H1 (cell line): ENCODE data around the gene SSU72. TPM values are rescaled to one million over a fixed set of nuclear protein-coding genes. Genes with fewer than 3 reads are reported as not detected.

Source experiments
- CTCF ChIA-PET: fragments of 300-600 bp; sonication (Branson Sonifier 250); formaldehyde crosslinking; loops from one replicate; lab custom pipeline; 2021; ENCODE audit not compliant: partially characterized antibody; lab: Charles Lee
- POLR2A ChIA-PET: fragments of 300-600 bp; sonication (Branson Sonifier 250); formaldehyde crosslinking; loops from one replicate; lab custom pipeline; 2021; ENCODE audit warnings: inconsistent platforms; ENCODE audit not compliant: partially characterized antibody; lab: Charles Lee
- DNase-seq, 2 experiments: peaks; one replicate each; pipeline versions ENCODE4 v3.0.0 to v3.0.0-alpha.2; 2010 to 2022; ENCODE audit warnings: low spot score in 2 of 2, low read depth in 1 of 2, mixed read lengths in 1 of 2
- FAIRE-seq: peaks from 2 replicates; lab custom pipeline; 2011; peaks lifted over from hg19 to GRCh38; lab: Jason Lieb, UNC
- H2AFZ ChIP-seq: 2 replicates; pipeline ENCODE4 v1.8.1; 2012; ENCODE audit warnings: low read length, inconsistent platforms
- H2AK5ac ChIP-seq: 2 replicates; pipeline ENCODE4 v1.6.1; 2013; ENCODE audit warnings: low read depth, low read length
- H2BK120ac ChIP-seq: replicated peaks from 2 replicates; pipeline ENCODE3; 2013; ENCODE audit warnings: low read depth, low read length, inconsistent platforms
- H2BK12ac ChIP-seq: 2 replicates; pipeline ENCODE4 v1.6.1; 2013; ENCODE audit warnings: low read depth, low read length
- H2BK15ac ChIP-seq: 2 replicates; pipeline ENCODE4 v1.6.1; 2013; ENCODE audit warnings: low read length
- H2BK20ac ChIP-seq: 2 replicates; pipeline ENCODE4 v1.6.1; 2013; ENCODE audit warnings: low read length
- H2BK5ac ChIP-seq: 2 replicates; pipeline ENCODE4 v1.6.1; 2013; ENCODE audit warnings: low read depth, low read length
- H3K14ac ChIP-seq: 2 replicates; pipeline ENCODE4 v1.6.1; 2013; ENCODE audit warnings: inconsistent platforms; ENCODE audit not compliant: insufficient read length
- H3K18ac ChIP-seq: 2 replicates; pipeline ENCODE4 v1.6.1; 2013; ENCODE audit warnings: low read length; ENCODE audit errors: extremely low read depth
- H3K23ac ChIP-seq: 2 replicates; pipeline ENCODE4 v1.6.1; 2013; ENCODE audit warnings: inconsistent platforms; ENCODE audit not compliant: insufficient read length
- H3K23me2 ChIP-seq: 2 replicates; pipeline ENCODE4 v1.6.1; 2013; ENCODE audit warnings: low read depth, low read length
- H3K27ac ChIP-seq: 2 replicates; pipeline ENCODE4 v1.6.1; 2011; ENCODE audit warnings: low read depth, low read length, inconsistent platforms
- H3K27me3 ChIP-seq, 4 experiments: replicated peaks in 1 of 4; 1 replicate in 1 of 4; 2 replicates in 3 of 4; pipeline versions ENCODE4 v1.6.1 to v1.8.1; 2011 to 2013; ENCODE audit warnings: low read length in 3 of 4, mild to moderate bottlenecking in 3 of 4, inconsistent platforms in 2 of 4, mixed read lengths in 2 of 4, moderate library complexity in 1 of 4; ENCODE audit not compliant: control insufficient read depth in 3 of 4, insufficient read depth in 3 of 4; ENCODE audit errors: extremely low read depth in 1 of 4
- H3K36me3 ChIP-seq, 4 experiments: 2 replicates each; pipeline versions ENCODE4 v1.6.1 to v1.8.1; 2011 to 2013; ENCODE audit warnings: mild to moderate bottlenecking in 4 of 4, low read length in 3 of 4, moderate library complexity in 2 of 4, control low read depth in 1 of 4, inconsistent platforms in 1 of 4; ENCODE audit not compliant: insufficient read depth in 4 of 4, control insufficient read depth in 2 of 4
- H3K4ac ChIP-seq: replicated peaks from 2 replicates; pipeline ENCODE3; 2013; ENCODE audit warnings: low read length, low read depth, mixed read lengths, inconsistent platforms; ENCODE audit not compliant: insufficient read length
- H3K4me1 ChIP-seq, 4 experiments: replicated peaks in 1 of 4; 1 replicate in 1 of 4; 2 replicates in 3 of 4; pipeline versions ENCODE4 v1.6.1 to v1.8.1; 2011 to 2013; ENCODE audit warnings: low read length in 3 of 4, inconsistent platforms in 2 of 4, mixed read lengths in 1 of 4; ENCODE audit not compliant: insufficient read depth in 4 of 4, control insufficient read depth in 3 of 4
- H3K4me2 ChIP-seq, 2 experiments: 2 replicates each; pipeline versions ENCODE4 v1.6.1 to v1.8.1; 2011 to 2013; ENCODE audit warnings: low read depth in 2 of 2, low read length in 2 of 2, control low read depth in 1 of 2, inconsistent platforms in 1 of 2, mild to moderate bottlenecking in 1 of 2; ENCODE audit not compliant: insufficient read depth in 1 of 2
- H3K4me3 ChIP-seq, 4 experiments: fragments of 200-600, 300-600 bp in 1 of 4; sonication (generic), shearing (Covaris generic), sonication (Bioruptor Twin) in 1 of 4; 2 replicates each; pipeline versions ENCODE4 v1.5.1 to v1.8.1; 2011 to 2016; ENCODE audit warnings: low read length in 4 of 4, low read depth in 3 of 4, control low read depth in 2 of 4, inconsistent platforms in 2 of 4, mild to moderate bottlenecking in 2 of 4, mixed read lengths in 1 of 4, moderate library complexity in 1 of 4; ENCODE audit not compliant: insufficient read depth in 2 of 4; ENCODE audit errors: extremely low read depth in 1 of 4
- H3K56ac ChIP-seq: replicated peaks from 2 replicates; pipeline ENCODE3; 2013; ENCODE audit warnings: low read depth, mild to moderate bottlenecking, mixed read lengths, low read length, inconsistent platforms; ENCODE audit not compliant: insufficient read length
- H3K79me1 ChIP-seq: 2 replicates; pipeline ENCODE4 v1.6.1; 2013; ENCODE audit warnings: low read depth, low read length, control low read depth
- H3K79me2 ChIP-seq, 2 experiments: 2 replicates each; pipeline versions ENCODE4 v1.6.1 to v1.8.1; 2012 to 2013; ENCODE audit warnings: low read length in 2 of 2, mild to moderate bottlenecking in 2 of 2, inconsistent platforms in 1 of 2; ENCODE audit not compliant: insufficient read depth in 2 of 2, control insufficient read depth in 1 of 2
- H3K9ac ChIP-seq, 4 experiments: replicated peaks in 1 of 4; 1 replicate in 1 of 4; 2 replicates in 3 of 4; pipeline versions ENCODE4 v1.6.1 to v1.8.1; 2011 to 2013; ENCODE audit warnings: low read depth in 3 of 4, low read length in 3 of 4, control low read depth in 2 of 4, mild to moderate bottlenecking in 2 of 4, moderate library complexity in 2 of 4, inconsistent platforms in 1 of 4; ENCODE audit errors: extremely low read depth in 1 of 4
- H3K9me3 ChIP-seq, 2 experiments: 2 replicates each; pipeline versions ENCODE4 v1.6.1 to v1.8.1; 2012 to 2013; ENCODE audit warnings: mild to moderate bottlenecking in 2 of 2, moderate library complexity in 2 of 2, control low read depth in 1 of 2, inconsistent platforms in 1 of 2, low read depth in 1 of 2, low read length in 1 of 2, mixed read lengths in 1 of 2; ENCODE audit not compliant: insufficient read depth in 2 of 2
- H4K20me1 ChIP-seq, 2 experiments: replicated peaks in 1 of 2; 2 replicates each; pipeline versions ENCODE3 to v1.8.1; 2011 to 2013; ENCODE audit warnings: inconsistent platforms in 2 of 2, low read length in 2 of 2, mild to moderate bottlenecking in 1 of 2; ENCODE audit not compliant: insufficient read depth in 2 of 2, control insufficient read depth in 1 of 2
- H4K5ac ChIP-seq: 2 replicates; pipeline ENCODE4 v1.6.1; 2013; ENCODE audit warnings: low read length, low read depth, mixed read lengths, inconsistent platforms; ENCODE audit not compliant: insufficient read length
- H4K8ac ChIP-seq: 2 replicates; pipeline ENCODE4 v1.8.0; 2013; ENCODE audit warnings: mild to moderate bottlenecking, moderate library complexity, low read length, inconsistent platforms; ENCODE audit not compliant: insufficient read depth; ENCODE audit errors: extremely low read depth
- H4K91ac ChIP-seq: replicated peaks from 2 replicates; pipeline ENCODE3; 2013; ENCODE audit warnings: low read length, mixed read lengths, inconsistent platforms; ENCODE audit not compliant: insufficient read length
- ASH2L ChIP-seq: fragments of 200-600, 300-600 bp; sonication (generic); IDR thresholded peaks from one replicate; pipeline ENCODE4 v1.7.1; 2017; ENCODE audit warnings: low read length
- CBX5 ChIP-seq: fragments of 300-800, 300-1000 bp; sonication (generic); IDR thresholded peaks from 2 replicates; pipeline ENCODE4 v1.7.1; 2016; ENCODE audit warnings: antibody characterized with exemption, low read length, low read depth
- CTBP2 ChIP-seq: IDR thresholded peaks from 2 replicates; pipeline ENCODE4 v1.7.0; 2011; ENCODE audit warnings: borderline replicate concordance, mild to moderate bottlenecking, moderate library complexity, mixed read lengths, low read length; ENCODE audit not compliant: insufficient read depth, insufficient read length
- EP300 ChIP-seq, 2 experiments: IDR thresholded peaks; 1 replicate in 1 of 2; 2 replicates in 1 of 2; pipeline ENCODE4 v1.6.1; 2011 to 2012; ENCODE audit warnings: low read depth in 2 of 2, low read length in 2 of 2, mild to moderate bottlenecking in 2 of 2, borderline replicate concordance in 1 of 2, inconsistent platforms in 1 of 2, moderate library complexity in 1 of 2
- RNF2 ChIP-seq: fragments of 200-900, 300-1000 bp; sonication (generic); IDR thresholded peaks from 2 replicates; pipeline ENCODE4 v1.7.1; 2016; ENCODE audit warnings: borderline replicate concordance, low read depth, mild to moderate bottlenecking, antibody characterized with exemption, low read length; ENCODE audit not compliant: poor library complexity, severe bottlenecking; ENCODE audit errors: missing control alignments
- TAF1 ChIP-seq: IDR thresholded peaks from 2 replicates; pipeline ENCODE4 v1.6.1; 2011; ENCODE audit warnings: mild to moderate bottlenecking, low read depth, low read length
- YY1 ChIP-seq: IDR thresholded peaks from 2 replicates; pipeline ENCODE4 v1.6.1; 2011; ENCODE audit warnings: low read depth, mild to moderate bottlenecking, low read length
- WGBS, 2 experiments: shearing (Covaris generic) in 1 of 2; methylation state at CpG; one replicate each; pipeline versions ENCODE4 v1.1.6 to v1.1.7; 2013 to 2015; ENCODE audit warnings: low lambda C conversion rate in 2 of 2, mixed read lengths in 2 of 2, inconsistent platforms in 1 of 2, low coverage in 1 of 2, missing lambda C conversion rate in 1 of 2; ENCODE audit not compliant: insufficient replicate concordance in 2 of 2, insufficient coverage in 1 of 2, insufficient read length in 1 of 2; ENCODE audit errors: extremely low coverage in 1 of 2, missing lambda C conversion rate in 1 of 2; 5-methylcytosine and 5-hydroxymethylcytosine counted together
- polyA plus RNA-seq, 7 experiments: library from polyadenylated mRNA; depleted of rRNA in 3 of 7; stranded (reverse) in 5 of 7; unstranded in 2 of 7; fragments of >200 nt in 5 of 7; fragments of 200-250 nt in 2 of 7; gene quantifications; 1 replicate in 5 of 7; 2 replicates in 1 of 7; 4 replicates in 1 of 7; pipeline versions ENCODE4 v1.2.1 to v1.2.3, GENCODE V29; 2011 to 2013; ENCODE audit warnings: missing spikeins in 2 of 7, mixed read lengths in 2 of 7
- total RNA-seq: library from RNA; stranded (reverse); fragmentation: NEBNext Ultra II Directional; extraction: Animal tissue kit (Norgen Biotek cat#: 25700); gene quantifications from 2 replicates; pipeline ENCODE4 v1.2.1, GENCODE V29; 2021
- TF ChIP-seq, protein P1 (sequence below): IDR thresholded peaks from 2 replicates; pipeline ENCODE4 v1.6.1; 2012; ENCODE audit warnings: inconsistent platforms

The SSU72 gene
- total and polyA plus RNA-seq, 2 of the 8 experiments (the other 6 are each of a cell fraction or from before 2014, with no cell fraction given), result 110 to 165 TPM

DNA sequence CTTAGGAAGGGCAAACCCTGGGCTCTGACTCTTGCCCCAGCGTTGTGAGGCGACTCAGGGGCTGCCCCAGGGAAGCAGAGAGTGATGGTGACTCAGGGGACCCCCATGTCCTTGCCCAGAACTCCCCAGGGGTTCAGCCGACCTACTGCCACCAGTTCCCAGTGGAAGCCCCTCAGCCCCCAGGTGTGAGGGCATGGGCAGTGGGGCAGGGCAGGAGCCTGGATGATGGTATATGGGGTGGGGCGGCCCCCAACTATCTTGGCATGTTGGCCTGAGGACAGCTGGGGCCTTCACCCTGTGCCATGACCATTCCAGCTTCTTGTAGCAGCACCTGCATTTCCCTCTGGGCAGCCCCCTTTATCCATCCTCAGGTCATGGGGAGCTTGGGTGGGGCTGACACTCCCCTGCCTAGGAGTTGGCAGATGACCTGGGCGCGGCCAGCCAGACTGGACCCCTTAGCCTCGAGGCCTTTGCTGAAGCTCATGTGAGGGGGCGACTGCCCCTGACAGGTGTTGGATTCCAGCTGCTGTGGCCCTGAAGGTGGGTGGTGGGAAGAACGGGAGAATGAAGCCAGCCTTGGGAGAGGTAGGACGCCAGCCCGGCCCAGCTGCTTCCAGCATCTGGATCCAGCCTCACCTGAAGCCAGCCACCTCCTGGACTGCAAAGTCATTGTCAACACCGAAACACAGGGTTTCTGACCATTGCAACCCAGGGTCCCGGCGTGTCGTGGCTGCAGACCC is 27.1 kb upstream of the SSU72 start:
- H3K23me2 ChIP-seq, result peaks cover 16% of the 10 kb centered on the region; the same call in 1 of the 2 replicates
- H3K4me3 ChIP-seq, result no peak overlapping the region
- FAIRE-seq (no peak), DNase-seq (no peak)
- H3K23ac ChIP-seq, result no peak overlapping the region
- no peak overlapping the region for H4K5ac ChIP-seq
- POLR2A ChIA-PET, result interaction anchor here (0.9 to 2.5 kb wide), 3 partner anchors 10 to 28 kb away, joined by 3 to 14 read pairs (median 3); partner anchors contain the start of gene MIB2
- H3K14ac ChIP-seq, result no peak overlapping the region
- peaks cover 0 to 24% (median 18%) of the 10 kb centered on the region in 4 experiments; a peak in 6 of 7 replicates for H3K4me1 ChIP-seq
- H2BK12ac ChIP-seq, result no peak overlapping the region
- H4K20me1 ChIP-seq, result peaks cover 2 to 6% of the 10 kb centered on the region in 2 experiments
- H3K79me2 ChIP-seq, result no peaks in the 10 kb centered on the region
- no peak overlapping the region for H4K8ac ChIP-seq
- no peak overlapping the region for H4K91ac ChIP-seq
- no peak overlapping the region for H3K18ac ChIP-seq
- H3K27me3 ChIP-seq, result peaks cover 13 to 41% (median 34%) of the 10 kb centered on the region in 4 experiments
- no peak overlapping the region for H3K56ac ChIP-seq
- H3K4ac ChIP-seq, result no peak overlapping the region
- H2BK15ac ChIP-seq, result no peak overlapping the region
- no peak overlapping the region for H2AK5ac ChIP-seq
- H2AFZ ChIP-seq, result no peak overlapping the region
- H2BK5ac ChIP-seq, result no peak overlapping the region
- H3K79me1 ChIP-seq, result no peaks in the 10 kb centered on the region
- H3K4me2 ChIP-seq, result no peak overlapping the region
- H2BK120ac ChIP-seq, result no peak overlapping the region
- H3K27ac ChIP-seq, result no peak overlapping the region
- TF ChIP-seq CBX5 (no peak), RNF2 (no peak), TAF1 (no peak), ASH2L (no peak), EP300 (IDR thresholded peaks at IDR 0.05; ENCODE audit: borderline replicate concordance in 1 of 2, low read depth in 2 of 2, low read length in 2 of 2) (no peak), YY1 (no peak), CTBP2 (no peak)
- TF ChIP-seq, protein P1, sequence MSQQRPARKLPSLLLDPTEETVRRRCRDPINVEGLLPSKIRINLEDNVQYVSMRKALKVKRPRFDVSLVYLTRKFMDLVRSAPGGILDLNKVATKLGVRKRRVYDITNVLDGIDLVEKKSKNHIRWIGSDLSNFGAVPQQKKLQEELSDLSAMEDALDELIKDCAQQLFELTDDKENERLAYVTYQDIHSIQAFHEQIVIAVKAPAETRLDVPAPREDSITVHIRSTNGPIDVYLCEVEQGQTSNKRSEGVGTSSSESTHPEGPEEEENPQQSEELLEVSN, result no peak
- TF ChIP-seq, all 59 proteins: peak for 0
- Histone ChIP-seq H2BK20ac (no peak overlapping the region), H3K9ac (no peak overlapping the region), H3K9me3 (no peaks in the 10 kb centered on the region), H3K36me3 (no peaks in the 10 kb centered on the region)
- 95% methylated on average over 15 of the region's 15 CpGs; no CpG with 5 or more reads in 1 of the 2 experiments for WGBS, 2 experiments
- CTCF ChIA-PET, result interaction anchor here (0.8 to 2.0 kb wide), 5 partner anchors 12 to 18 kb away, joined by 3 to 8 read pairs (median 4); no protein-coding TSS in a partner anchor
